HG02759 (cell line): ENCODE data around the gene NUP35.
"Not testable (repeated sequence)": the region's sequence is repeated elsewhere in the genome, so short reads cannot be mapped to it uniquely, and the experiment has no call there.

Source experiments
- ATAC-seq: cut with Tn5 transposase; IDR thresholded peaks from one replicate; pipeline ENCODE4 v1.9.1; 2021; ENCODE audit warnings: mild to moderate bottlenecking, moderate library complexity; ENCODE audit not compliant: unreplicated experiment

NUP35 gene

DNA sequence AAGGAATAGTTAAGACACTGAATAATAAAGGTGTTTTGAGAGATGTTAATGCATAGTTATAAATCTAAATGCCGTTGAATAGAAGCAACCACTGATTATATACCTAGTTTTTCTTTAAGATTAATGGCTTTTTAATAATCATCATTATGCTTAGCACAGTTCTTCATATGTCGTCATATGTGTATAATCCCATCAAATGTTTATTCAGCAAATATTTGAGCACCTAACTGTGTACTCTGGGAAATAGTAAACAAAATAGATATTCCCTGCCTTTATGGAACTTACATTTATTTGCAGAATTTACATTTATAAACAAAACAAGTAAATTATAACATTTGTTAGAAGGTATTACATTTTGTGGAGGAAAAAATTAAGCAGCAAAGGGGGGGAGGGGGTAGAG is 9.8 kb downstream of the NUP35 start:
- ATAC-seq: no peak

GRCh38 chr2:183148955-183149354 is 24.7 kb downstream of the NUP35 start:
- ATAC-seq: no peak

DNA sequence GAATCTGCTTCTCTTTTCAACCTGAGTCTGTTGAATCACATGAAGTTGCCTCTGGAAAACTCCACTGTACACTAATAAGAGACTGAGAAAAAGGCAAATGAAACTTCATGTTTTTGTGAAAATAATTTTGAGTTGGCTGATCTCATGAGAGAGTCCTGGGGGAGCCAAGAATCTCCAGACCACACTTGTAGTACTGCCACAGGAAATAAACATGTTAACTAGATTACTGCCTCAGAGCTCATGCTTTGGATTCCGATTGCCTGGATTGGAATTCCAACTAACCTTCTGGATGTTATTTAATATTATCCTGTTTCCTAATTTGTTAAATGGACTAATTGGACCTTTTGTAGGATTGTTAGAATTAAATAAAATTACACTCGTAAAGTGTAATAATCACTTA is 25.2 kb downstream of the NUP35 start:
- ATAC-seq: no peak

GRCh38 chr2:183152280-183152679 is 28.0 kb downstream of the NUP35 start:
- ATAC-seq: not testable (repeated sequence)

DNA sequence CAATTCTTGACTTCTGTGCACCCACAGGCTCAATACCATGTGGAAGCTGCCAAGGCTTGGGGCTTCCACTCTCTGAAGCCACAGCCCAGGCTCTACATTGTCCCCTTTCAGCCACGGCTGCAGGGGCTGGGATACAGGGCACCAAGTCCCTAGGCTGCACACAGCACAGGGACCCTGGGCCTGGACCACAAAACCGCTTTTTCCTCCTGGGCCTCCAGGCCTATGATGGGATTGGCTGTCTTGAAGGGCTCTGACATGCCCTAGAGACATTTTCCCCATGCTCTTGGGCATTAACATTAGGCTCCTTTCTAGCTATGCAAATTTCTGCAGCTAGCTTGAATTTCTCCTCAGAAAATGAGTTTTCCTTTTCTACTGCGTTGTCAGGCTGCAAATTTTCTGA is 29.7 kb downstream of the NUP35 start:
- no peak for ATAC-seq

DNA sequence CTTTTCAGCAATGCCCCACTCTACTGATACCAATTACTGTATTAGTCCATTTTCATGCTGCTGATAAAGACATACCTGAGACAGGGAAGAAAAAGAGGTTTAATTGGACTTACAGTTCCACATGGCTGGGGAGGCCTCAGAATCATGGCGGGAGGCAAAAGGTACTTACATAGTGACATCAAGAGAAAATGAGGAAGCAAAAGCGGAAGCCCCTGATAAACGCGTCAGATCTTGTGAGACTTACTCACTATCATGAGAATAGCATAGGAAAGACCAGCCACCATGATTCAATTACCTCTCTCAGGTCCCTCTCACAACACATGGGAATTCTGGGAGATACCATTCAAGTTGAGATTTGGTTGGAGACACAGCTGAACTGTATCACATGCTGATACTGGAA is 30.5 kb downstream of the NUP35 start:
- not testable (repeated sequence) for ATAC-seq

- ATAC-seq: no peak
Observed at GRCh38 chr2:183157131-183157530, 32.9 kb downstream of the NUP35 start.

- no peak for ATAC-seq
Observed at GRCh38 chr2:183162362-183162761, 38.1 kb downstream of the NUP35 start.

DNA sequence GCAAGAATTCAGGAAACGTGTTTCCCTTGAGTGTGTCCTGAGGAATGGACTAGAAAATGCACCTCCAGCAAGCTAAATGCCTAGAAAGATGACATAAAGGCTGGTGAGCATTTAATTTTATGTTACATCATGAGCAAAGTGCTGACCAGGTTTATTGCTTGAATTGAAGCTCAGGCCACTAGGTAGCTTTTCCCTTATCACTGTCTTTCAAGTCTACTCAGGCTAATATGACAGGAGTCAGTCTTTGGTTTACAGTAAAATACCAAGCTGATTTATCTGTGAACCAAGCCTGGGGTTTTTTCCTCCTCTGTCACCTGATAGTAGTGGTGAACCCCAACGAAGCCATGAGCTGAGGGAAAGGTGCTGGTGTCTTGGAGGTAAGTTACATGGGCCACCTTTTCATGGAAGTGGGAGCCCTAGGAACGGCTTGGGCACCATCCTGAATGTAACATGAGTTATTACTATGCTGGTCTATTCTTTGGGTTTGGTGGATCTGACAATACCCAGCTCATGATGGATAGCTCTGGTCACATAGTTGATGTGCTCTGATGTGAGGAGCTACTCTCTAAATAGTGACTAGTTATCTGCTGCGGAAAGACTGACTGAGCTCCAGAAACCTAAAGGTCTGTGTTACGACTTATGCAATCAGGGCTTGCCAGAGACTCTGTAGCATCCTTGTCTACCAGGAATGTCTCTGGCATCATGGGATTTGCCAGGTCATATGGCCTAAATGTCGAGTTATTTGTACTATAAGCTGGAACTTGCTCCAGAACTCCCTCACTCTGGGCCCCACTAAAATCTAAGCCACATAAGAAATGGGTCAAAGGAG is 39.8 kb downstream of the NUP35 start:
- ATAC-seq: no peak

DNA sequence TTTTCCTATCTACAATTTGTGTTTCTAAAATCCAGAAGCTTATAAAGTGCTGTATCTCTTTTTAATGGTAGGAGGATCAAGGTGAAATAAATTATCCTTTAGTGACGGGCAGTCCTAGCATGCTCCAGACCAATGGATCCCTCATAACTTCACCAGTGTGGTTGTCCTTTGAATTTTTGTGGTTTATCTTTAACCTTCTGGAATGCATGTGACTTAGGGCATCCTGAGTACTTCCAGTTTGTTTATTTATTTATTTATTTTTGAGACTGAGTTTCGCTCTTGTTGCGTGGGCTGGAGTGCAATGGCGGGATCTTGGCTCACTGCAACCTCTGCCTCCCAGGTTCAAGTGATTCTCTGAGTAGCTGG is 40.4 kb downstream of the NUP35 start:
- no peak for ATAC-seq

DNA sequence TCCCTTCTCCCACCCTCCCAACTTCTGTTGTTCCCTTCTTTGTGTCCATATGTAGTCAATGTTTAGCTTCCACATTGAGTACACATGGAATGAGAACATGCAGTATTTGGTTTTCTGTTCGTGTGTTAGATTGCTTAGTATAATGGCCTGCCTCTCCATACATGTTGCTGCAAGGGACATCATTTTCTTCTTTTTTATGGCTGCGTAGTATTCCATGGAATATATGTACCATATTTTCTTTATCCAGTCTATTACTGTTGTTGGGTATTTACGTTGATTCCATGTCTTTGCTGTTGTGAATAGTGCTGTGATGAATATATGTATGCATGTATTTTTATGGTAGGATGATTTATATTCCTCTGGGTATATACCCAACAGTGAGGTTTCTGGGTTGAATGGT is 42.0 kb downstream of the NUP35 start:
- no peak for ATAC-seq

- not testable (repeated sequence) for ATAC-seq
Observed at GRCh38 chr2:183166976-183167375, 42.7 kb downstream of the NUP35 start.

- no peak for ATAC-seq
Observed at GRCh38 chr2:183172220-183172887, 48.1 kb downstream of the NUP35 start.

DNA sequence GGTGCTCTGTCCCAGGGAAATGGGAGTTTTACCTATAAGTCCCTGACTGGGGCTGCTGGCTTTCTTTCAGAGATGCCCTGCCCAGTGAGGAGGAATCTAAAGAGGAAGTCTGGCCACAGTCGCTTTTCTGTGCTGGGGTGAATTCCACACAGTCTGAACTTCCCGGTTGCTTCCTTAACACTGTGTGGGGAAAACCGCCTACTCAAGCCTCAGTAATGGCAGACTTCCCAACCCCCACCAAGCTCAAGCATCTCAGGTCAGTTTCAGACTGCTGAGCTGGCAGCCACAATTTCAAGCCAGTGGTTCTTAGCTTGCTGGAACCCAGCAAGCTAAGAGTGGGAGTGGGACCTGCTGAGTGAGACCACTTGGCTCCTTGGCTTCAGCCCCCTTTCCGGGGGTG is 54.9 kb downstream of the NUP35 start:
- ATAC-seq: no peak

DNA sequence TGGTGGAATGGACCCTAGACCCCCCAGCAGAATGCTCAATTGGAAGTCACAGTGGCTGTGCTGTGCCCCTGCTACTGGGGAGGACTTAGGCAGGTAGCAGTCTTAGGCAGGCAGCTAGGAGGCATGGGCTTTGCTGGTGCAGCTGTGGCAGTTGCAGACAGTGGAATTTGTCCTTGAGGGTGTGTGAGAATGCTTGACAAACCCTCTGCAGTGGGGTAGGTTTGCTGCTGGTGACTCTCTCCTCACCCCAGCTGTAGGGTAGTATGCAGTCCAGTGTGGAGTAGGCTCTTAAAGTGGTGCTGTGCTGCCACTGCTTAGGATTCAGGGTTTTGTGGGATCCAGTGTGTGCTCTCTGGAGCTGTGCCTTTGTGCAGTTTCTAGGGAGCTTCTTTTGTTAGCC is 61.3 kb downstream of the NUP35 start:
- ATAC-seq: no peak

GRCh38 chr2:183186296-183186695 is 62.1 kb downstream of the NUP35 start:
- no peak for ATAC-seq

DNA sequence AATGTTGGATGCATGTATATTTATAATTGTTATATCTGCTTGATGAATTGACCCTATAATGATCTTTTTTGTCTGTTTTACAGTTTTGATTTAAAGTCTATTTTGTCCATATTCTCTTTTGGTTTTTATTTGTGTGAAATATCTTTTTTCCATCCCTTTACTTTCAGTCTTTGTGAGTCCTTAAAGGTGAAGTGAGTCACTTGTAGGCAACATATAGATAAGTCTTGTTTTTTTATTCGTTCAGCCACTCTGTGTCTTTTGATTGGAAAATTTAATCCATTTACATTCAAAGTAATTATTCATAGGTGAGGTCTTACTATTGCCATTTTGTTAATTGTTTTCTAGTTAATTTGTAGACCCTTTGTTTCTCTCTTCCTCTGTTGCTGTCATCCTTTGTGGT is 62.5 kb downstream of the NUP35 start:
- ATAC-seq: no peak

- no peak for ATAC-seq
Observed at GRCh38 chr2:183192343-183192742, 68.1 kb downstream of the NUP35 start.

DNA sequence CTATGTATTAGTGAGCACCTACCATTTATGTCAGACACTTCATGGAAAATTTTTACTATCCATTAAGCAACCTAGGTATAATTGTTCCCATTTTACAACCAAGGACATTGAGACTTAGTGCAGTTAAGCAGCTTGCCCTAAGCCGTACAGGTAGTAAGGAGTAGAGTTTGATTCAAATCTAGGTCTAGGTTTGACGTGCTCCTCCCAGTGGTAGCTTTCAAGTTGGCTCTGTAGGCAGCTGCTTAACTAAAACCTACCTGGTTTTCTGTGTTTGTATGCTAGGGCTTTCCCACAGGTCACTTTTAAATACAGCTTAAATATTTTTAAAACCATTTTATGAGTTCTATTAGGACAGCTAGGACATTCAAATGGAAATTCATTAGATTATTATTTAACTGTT is 69.7 kb downstream of the NUP35 start:
- no peak for ATAC-seq

- no peak for ATAC-seq
Observed at GRCh38 chr2:183195397-183195796, 71.2 kb downstream of the NUP35 start.

DNA sequence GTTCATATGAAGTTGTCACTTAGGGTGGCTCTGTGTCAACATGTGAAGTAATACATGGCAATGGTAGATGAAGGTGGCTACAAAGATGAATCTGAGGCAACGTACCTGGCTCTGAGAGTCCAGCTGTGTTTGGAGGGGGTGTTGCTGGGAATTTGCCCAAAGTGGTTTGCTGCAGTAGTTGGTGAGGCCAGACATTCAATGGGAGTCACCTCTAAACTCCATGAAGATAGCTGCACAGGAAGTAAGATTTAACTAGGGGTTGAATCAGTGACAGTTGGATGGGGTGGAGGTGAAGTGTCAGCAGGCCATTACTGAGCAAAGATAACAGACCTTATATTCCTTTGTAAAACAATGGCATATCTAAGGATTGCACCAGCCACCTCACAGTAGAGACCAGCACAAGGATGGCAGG is 71.8 kb downstream of the NUP35 start:
- no peak for ATAC-seq

DNA sequence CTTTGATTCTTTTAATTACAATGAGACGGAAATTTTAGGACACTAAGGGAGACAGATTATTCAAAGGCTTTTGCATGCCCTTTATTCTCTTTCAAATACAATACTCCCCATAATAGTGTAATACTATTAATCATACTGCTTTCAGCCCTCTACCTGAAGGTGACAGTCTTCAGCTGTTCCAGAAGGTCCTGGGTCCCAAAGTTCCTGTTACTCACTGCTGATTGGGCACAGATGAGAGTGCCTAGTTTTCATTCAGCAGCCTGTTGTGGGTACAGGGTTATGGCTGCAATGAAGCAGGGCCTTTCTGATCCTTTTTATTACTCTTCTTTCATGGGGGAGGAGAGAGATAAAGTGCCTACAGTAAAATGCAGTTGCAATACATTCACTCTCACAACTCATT is 80.2 kb downstream of the NUP35 start:
- no peak for ATAC-seq

DNA sequence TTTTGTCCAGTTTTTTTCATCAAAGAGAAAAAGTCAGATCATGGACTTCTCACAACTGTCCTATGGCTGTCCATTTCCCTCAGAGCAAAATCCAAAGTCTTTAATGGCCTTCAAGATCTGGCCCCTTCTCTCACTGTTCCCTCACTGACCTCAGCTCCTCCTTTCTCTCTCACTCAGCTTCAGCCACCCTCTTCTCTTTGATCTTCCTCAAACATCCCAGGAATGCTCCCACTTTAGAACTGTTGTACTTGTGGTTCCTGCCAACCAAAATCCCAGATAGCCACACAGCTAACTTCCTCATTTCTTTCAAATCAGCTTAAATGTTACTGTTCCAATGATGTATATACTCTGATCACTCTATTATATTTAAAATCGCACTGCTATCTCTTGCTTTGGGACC is 82.9 kb downstream of the NUP35 start:
- ATAC-seq: no peak
